IPS-NIHi11 (cell line): ENCODE measurements around the gene MGLL.

ENCODE experiments used
- DNase-seq: peaks from one replicate; pipeline ENCODE4 v3.0.0; 2012; ENCODE audit warnings: mixed read lengths, low spot score

Gene MGLL

GRCh38 chr3:127834771-127835170 lies 12.5 kb upstream of the MGLL start:
- DNase-seq = no peak

GRCh38 chr3:127833281-127834032 lies 11.1 kb upstream of the MGLL start:
- no peak for DNase-seq

GRCh38 chr3:127831723-127832172 lies 9.4 kb upstream of the MGLL start:
- peak; percentile 81 for DNase-seq

- no peak for DNase-seq
Measured at GRCh38 chr3:127829537-127829936, 7.2 kb upstream of the MGLL start.

- DNase-seq = no peak
Measured at GRCh38 chr3:127827808-127828207, 5.5 kb upstream of the MGLL start.

- DNase-seq = no peak
Measured at GRCh38 chr3:127825756-127826155, 3.4 kb upstream of the MGLL start.

- no peak for DNase-seq
Measured at GRCh38 chr3:127824151-127824825, 2.0 kb upstream of the MGLL start.

- DNase-seq = no peak
Measured at GRCh38 chr3:127823426-127823857, 1.1 kb upstream of the MGLL start.

- DNase-seq = peak; percentile 56
Measured at GRCh38 chr3:127822682-127823425, 539 bp upstream of the MGLL start.

GRCh38 chr3:127821394-127821793 lies 921 bp downstream of the MGLL start:
- no peak for DNase-seq

- DNase-seq = no peak
Measured at GRCh38 chr3:127820826-127821313, 1.4 kb downstream of the MGLL start.

- DNase-seq = peak; percentile 43
Measured at GRCh38 chr3:127820221-127820825, 2.0 kb downstream of the MGLL start.

GRCh38 chr3:127819656-127820055 lies 2.7 kb downstream of the MGLL start:
- no peak for DNase-seq

GRCh38 chr3:127819086-127819485 lies 3.2 kb downstream of the MGLL start:
- DNase-seq = no peak

GRCh38 chr3:127817406-127817841 lies 4.9 kb downstream of the MGLL start:
- DNase-seq = no peak

GRCh38 chr3:127816783-127817405 lies 5.4 kb downstream of the MGLL start:
- DNase-seq = no peak

GRCh38 chr3:127815641-127816605 lies 6.4 kb downstream of the MGLL start:
- no peak for DNase-seq

GRCh38 chr3:127815001-127815400 lies 7.3 kb downstream of the MGLL start:
- no peak for DNase-seq

- DNase-seq = no peak
Measured at GRCh38 chr3:127814325-127814781, 8.0 kb downstream of the MGLL start.

- no peak for DNase-seq
Measured at GRCh38 chr3:127812151-127812550, 10.2 kb downstream of the MGLL start.
